GM20000 (cell line): ENCODE measurements around the gene OTOA.
"Not testable (repeated sequence)": the region's sequence is repeated elsewhere in the genome, so short reads cannot be mapped to it uniquely, and the experiment has no call there.

Experiments
- DNase-seq: peaks from one replicate; pipeline ENCODE4 v3.0.0; 2012; ENCODE audit warnings: low spot score
- TF ChIP-seq, protein P1 (sequence below): IDR thresholded peaks from 2 replicates; pipeline ENCODE4 v1.5.1; 2012; ENCODE audit warnings: mild to moderate bottlenecking, control low read depth; ENCODE audit errors: extremely low read depth, missing control alignments

OTOA gene

DNA sequence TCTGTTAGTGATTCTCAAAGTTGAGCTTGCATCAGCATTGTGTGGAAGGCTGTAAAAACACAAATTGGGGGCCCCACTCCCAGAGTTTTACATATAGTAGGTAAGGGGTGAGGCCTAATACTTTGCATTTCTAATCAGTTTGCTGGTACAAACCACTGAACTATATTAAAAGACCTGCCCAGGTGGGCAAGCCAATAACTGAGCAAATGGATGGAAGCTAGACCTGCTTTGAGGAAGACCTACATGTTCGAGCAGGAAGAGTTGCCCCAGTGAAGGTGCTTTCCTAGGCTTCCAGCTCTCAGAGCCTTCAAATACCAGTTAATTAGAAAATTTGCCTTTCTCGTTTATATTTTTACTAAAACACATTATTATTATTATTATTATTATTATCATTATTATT, 56.8 kb downstream of the OTOA start:
- TF ChIP-seq, protein P1, sequence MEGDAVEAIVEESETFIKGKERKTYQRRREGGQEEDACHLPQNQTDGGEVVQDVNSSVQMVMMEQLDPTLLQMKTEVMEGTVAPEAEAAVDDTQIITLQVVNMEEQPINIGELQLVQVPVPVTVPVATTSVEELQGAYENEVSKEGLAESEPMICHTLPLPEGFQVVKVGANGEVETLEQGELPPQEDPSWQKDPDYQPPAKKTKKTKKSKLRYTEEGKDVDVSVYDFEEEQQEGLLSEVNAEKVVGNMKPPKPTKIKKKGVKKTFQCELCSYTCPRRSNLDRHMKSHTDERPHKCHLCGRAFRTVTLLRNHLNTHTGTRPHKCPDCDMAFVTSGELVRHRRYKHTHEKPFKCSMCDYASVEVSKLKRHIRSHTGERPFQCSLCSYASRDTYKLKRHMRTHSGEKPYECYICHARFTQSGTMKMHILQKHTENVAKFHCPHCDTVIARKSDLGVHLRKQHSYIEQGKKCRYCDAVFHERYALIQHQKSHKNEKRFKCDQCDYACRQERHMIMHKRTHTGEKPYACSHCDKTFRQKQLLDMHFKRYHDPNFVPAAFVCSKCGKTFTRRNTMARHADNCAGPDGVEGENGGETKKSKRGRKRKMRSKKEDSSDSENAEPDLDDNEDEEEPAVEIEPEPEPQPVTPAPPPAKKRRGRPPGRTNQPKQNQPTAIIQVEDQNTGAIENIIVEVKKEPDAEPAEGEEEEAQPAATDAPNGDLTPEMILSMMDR: no peak
- no peak for DNase-seq

DNA sequence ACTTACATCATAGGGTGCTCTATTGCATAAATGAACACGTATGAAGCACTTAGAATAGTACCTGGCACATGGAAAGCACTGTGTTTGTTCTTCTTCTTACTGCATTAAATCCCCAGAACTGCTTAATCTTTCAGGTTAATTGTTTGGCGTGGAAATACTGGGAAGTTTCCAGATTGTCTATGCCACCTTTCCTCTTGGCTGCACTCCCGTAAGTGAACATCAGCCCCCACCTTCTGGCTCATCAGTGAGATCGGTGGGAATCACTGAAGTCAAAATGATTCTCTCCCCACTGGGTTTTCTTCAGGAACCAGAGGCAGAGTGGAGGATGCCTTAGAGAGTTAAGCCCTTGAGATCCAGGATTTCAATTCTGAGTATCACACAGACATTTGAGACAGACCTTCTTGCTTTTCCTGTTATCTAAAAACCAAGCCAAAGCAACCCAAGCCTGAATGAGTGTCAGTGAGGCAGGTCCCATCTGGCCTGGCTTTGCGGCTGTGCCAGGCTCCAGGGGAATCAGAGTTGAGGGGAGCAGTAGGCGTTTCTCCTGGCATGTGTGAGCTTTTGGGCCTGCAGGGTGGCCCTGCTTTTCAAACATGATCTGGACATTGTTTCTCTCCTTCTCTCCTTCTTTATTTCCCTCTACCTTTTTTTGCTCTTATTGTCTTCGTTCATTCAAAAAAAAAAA, 59.1 kb downstream of the OTOA start:
- TF ChIP-seq, protein P1: no peak
- DNase-seq: no peak

DNA sequence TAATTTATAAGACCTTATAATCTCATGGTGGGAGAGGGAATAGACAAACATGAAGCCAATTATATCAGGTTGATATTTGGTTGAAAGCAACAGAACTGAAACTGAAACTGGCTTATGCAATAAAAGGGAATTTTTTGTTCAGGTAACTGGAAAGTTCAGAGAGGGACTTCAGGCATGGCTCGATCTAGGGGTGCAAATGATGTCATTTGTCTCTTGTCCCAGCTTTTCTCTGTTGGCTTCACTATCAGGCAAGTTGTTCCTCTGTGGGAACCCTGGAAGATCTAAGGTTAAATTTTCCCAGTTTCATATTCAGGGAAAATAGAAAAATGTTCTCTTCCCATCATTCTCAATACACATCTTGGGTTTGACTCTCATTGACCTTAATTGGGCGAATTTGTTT, 59.8 kb downstream of the OTOA start:
- no peak for DNase-seq
- TF ChIP-seq, protein P1: no peak

DNA sequence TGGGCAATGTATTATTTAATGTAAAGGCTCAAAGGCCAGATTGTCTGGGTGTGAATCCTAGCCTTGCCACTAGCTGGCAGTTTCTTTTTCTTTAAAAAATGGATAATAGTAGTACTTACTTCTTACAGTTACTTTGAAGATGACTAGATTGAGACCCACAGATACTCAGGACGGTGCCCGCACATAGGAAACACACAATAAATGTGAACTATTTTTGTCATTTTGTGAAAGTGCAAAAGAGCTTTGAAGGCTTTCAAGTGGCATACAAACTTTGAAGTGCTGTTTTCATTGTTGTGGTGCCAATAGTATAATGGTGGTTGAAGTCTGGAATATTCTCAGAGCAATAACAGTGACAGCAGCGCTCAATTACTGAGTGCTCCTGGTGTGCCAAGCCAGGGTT, 63.6 kb downstream of the OTOA start:
- DNase-seq: no peak
- TF ChIP-seq, protein P1: no peak

DNA sequence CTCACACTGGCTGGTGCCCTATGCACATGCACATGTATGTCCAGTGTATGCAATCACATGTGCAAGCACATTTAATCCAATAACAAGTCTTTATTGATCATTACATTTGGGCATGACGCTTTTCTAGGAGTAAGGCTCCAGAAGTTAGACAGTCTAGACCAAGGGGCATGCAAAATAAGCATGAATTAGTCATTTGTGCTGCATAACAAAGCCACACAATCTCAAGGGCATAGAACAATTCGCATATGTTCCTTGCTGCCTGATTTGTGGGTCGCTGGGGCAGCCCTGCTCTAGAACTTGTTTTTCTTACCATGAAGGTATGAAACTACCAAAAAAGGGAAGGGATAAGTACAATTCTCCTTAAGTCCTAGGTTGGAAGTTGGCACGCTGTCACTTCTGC, 67.5 kb downstream of the OTOA start:
- DNase-seq: not testable (repeated sequence)

DNA sequence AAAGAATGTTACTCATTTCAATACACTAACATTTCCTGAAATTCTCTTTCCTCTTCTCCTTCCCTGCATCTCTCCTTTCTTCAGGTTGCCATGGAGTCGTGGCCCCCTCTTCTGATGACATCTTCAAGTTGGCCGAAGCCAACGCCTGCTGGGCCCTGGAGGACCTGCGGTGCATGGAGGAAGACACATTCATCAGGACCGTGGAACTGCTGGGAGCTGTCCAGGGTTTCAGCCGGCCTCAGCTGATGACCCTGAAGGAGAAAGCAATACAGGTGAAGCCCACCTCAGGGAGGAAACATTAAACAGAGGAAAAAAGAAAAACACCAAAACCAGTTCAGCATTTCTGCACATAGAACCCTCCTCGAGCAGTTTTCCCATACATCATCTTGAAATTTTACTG, 76.9 kb downstream of the OTOA start:
- DNase-seq: not testable (repeated sequence)

DNA sequence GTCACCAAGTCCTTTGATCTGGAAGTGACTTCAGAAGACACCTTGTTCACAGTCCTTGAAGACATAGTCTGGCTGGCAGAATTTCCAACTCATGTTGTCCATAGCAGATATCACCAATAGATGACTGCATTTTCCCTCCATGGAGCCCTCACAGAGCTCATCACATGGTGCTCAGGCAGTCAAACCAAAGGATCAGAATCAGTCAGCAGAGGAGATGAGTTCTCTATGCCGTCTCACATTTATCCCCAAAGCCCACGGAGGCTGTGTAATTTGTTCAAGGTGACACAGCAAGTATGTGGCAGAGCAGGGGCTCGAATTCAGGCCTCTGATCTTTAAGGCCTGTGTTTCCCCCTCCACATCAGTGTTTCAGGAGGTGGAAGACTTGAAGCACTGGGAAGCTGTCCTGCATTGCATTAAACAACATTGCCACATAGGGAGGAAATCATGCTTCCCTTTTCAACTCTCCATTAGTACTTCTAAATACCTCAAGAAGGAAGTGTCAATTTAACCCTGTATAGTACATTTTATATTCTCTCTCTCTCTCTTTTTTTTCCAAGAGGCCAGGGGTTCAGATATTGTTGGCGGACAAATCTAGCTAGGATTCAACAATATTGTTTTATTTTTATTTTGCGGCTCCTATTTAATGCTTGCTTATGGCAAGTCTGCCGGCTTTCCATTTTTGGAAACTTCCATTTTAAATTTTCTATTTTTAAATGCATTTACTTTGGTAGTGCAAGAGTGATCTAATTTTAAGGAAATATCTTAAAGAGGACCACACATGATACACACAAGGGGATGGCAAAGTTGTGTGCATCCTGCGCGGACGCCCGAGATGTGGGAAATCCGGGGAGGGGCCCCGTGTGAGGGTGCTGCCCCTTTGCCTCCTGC, 92.7 kb downstream of the OTOA start:
- not testable (repeated sequence) for DNase-seq

DNA sequence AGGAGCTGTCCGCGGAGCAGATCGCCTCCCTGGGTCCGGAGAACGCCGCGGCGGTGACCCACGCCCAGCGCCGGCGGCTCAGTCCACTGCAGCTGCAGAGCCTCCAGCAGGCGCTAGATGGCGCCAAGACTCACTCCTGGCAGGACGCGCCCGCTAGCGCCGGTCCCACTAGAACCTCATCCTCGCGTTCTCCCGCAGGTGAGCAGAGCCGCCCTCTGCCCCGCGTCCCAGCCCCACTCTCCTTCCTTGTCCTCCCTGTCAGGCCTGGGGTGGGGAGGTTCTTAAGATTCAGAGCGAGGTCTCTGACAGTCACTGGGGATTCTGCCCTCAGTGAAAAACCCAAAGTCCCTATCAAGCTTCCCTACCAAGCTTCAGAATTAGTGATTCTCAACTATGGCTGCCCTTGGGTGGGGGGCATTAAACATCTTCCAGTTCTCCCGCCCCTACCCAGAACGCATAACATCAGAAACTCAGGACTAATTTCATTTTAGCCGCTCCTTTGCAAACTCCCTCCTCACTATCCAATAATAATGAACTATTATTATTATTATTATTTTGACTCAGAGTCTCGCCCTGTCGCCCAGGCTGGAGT, 93.4 kb downstream of the OTOA start:
- DNase-seq: not testable (repeated sequence)

DNA sequence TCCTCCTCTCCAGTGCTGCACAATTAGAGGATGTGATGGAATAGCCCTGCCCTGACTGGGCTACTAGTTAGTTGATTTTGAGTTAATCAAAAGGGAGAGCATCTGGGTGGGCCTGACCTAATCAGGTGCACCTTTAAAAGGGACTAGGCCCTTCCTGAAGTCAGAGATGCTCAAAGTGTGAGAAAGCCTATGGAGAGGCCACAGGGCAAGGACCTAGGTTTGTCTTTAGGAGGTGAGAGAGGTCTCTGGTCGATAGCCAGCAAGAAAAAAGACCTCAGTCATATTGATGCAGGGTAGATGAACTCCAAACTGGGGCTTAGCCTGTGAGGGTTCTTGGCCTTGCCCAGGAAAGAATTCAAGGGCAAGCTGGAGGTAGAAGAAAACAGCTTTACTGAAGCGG, 104.5 kb downstream of the OTOA start:
- DNase-seq: not testable (repeated sequence)

DNA sequence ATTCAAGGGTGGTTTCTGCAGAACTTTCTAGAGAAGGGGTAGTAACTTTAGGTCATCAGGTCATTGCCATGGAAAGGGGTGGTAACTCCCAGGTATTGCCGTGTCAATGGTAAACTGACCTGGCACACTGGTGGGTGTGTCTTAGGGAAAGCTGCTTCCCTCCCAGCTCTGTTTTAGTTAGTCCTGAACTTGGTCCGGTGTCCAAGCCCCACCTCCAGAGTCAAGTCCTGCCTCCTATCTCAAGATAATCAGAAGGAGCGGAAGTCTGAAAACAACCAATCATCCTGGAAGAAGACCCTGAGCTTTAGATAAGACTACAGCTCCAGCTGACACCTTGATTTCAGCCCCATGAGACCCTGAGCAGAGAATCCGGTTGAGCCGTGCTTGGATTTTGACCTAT, 105.0 kb downstream of the OTOA start:
- DNase-seq: not testable (repeated sequence)

DNA sequence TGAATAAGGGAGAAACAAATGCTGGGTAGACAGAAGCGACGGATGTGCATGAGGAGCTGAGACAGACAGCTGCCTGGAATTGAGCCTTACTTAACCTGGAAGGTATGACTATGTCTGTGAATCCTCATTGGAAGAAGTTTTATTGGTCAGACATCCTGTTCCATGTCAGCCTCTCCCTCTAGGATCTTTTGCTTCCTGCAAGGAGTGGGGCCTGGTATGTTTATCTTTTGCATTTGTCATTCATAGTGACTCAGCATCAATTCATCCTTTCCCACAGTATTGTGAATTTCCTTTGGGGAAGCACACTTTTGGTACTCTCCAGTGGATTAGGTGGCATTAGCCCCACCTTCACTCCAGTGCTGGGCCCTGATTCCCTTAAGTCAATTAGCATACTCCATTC, 105.5 kb downstream of the OTOA start:
- not testable (repeated sequence) for DNase-seq

DNA sequence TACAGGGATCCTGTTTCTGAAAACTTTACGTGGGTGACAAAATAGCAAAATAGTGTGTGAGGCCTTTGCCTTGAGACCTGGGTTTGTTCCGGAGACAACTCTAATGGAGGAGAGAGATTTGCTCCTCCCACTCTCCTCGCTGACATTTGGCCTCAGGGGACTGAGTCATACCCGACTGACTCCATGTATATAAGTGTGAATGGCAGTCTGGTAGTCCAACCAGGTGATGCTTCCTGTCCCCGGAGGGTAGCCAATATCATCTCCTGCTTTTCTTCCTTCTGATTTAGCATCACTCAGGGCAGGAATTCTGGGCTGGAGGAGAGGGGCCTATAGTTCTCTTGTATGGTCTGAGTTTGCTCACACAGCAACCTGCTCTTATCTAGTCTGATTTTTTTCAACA, 106.8 kb downstream of the OTOA start:
- not testable (repeated sequence) for DNase-seq

DNA sequence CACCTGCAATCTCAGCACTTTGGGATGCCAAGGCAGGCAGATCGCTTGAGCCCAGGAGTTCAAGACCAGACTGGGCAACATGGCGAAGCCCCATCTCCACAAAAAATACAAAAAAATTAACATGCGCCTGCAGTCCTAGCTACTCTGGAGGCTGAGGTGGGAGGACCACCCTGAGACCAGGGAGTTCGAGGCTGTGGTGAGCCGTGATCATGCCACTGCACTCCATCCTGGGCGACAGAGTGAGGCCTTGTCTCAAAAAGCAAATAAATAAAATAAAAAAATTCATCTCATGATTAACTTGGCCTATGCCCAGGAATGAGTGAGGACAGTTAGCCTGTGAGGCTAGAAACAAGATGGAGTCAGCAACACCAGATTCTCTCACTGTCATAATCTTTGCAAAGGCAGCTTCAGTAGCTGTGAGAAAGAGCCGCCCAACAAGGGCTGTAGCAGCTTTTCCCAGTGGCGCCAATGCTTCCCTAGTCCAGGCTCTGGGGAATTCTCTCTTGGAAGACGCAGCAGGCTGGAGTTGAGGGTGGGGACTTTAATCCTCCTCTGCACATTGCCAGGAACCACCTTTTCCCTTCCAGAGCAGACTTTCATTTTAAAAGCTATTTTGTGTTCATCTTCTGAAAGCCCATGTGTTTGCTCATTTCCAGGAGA, 108.9 kb downstream of the OTOA start:
- DNase-seq: not testable (repeated sequence)

DNA sequence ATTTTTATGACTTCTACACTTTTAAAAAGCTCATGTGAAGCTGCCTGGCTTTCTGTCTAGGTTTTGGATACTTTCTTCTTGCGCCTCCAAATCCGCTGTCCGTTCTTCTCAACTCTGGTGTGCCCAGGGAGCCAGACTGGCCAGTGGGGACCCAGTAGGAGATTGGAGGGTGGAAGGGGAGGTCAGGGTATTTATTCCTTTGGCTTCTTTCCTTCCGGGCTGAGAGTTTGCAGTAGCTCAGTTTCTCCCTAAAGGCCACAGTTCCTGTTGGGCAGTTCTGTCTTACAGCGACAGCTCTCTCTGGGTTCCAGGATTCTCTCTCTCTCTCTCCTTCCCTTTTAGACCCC, 109.4 kb downstream of the OTOA start:
- DNase-seq: not testable (repeated sequence)

DNA sequence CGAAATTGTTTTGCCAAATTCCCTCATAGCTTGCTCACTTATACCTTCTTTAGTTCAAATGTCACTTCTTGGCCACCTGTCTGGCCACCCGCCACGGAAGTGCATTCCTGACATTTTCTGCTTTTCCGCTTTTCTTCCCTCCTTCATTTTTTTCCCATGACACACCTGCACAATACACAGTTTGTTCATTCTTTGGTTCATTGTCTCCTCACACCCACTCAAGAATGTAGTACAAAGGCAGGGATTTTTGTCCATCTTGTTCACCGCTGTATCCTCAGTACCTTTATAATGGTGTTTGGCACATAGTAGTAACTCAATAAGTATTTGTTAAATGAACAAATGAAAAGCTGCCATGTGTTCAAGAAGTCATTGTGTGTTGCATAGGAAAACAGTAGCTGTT, 116.8 kb downstream of the OTOA start:
- not testable (repeated sequence) for DNase-seq
